Caco-2 (cell line): Measurements from ENCODE around the gene PLAC8. TPM values are rescaled to one million over a fixed set of nuclear protein-coding genes. Genes with fewer than 3 reads are reported as not detected.

ENCODE experiments used
- BruUV-seq: library from RNA; stranded (reverse); fragments of 400-500 nt; replicated peaks from 2 replicates; lab custom pipeline; 2021; lab: Mats Ljungman, UMichigan
- CTCF ChIA-PET: fragments of 300-600 bp; sonication (Branson Sonifier 250); formaldehyde crosslinking; loops from one replicate; lab custom pipeline; 2022; ENCODE audit warnings: antibody characterized with exemption; lab: Charles Lee
- POLR2A ChIA-PET: fragments of 300-600 bp; sonication (Branson Sonifier 250); formaldehyde crosslinking; loops from one replicate; lab custom pipeline; 2022; ENCODE audit warnings: antibody characterized with exemption; lab: Charles Lee
- DNase-seq, 2 experiments: peaks; one replicate each; pipeline versions ENCODE4 v3.0.0 to v3.0.0-alpha.2; 2020 to 2022
- H3K27me3 ChIP-seq: replicated peaks from 2 replicates; pipeline ENCODE4 v1.6.0; 2011; ENCODE audit warnings: low read length; ENCODE audit not compliant: control insufficient read depth, insufficient read depth
- H3K36me3 ChIP-seq: 2 replicates; pipeline ENCODE4 v1.5.1; 2011; ENCODE audit warnings: low read length; ENCODE audit not compliant: control insufficient read depth, insufficient read depth
- H3K4me1 ChIP-seq: fragments of 250-450 bp; sonication (Bioruptor Pico); 2 replicates; pipeline ENCODE4 v1.5.1; 2020; ENCODE audit warnings: mild to moderate bottlenecking
- H3K4me3 ChIP-seq: 2 replicates; pipeline ENCODE4 v1.5.1; 2011; ENCODE audit warnings: low read depth, mild to moderate bottlenecking, control low read depth, low read length
- H3K9me3 ChIP-seq: fragments of 250-450 bp; sonication (Bioruptor Pico); 2 replicates; pipeline ENCODE4 v1.5.1; 2020; ENCODE audit warnings: mild to moderate bottlenecking, moderate library complexity
- H3K27ac Mint-ChIP-seq: one replicate; pipeline ENCODE4 v1.8.0; 2022; ENCODE audit warnings: mixed read lengths; ENCODE audit not compliant: unreplicated experiment
- H3K27me3 Mint-ChIP-seq: one replicate; pipeline ENCODE4 v1.8.0; 2022; ENCODE audit warnings: mixed read lengths; ENCODE audit not compliant: insufficient read depth, unreplicated experiment
- H3K36me3 Mint-ChIP-seq: one replicate; pipeline ENCODE4 v1.8.0; 2022; ENCODE audit warnings: mild to moderate bottlenecking, mixed read lengths; ENCODE audit not compliant: insufficient read depth, unreplicated experiment
- H3K4me1 Mint-ChIP-seq: one replicate; pipeline ENCODE4 v1.8.0; 2022; ENCODE audit warnings: low read depth, mixed read lengths; ENCODE audit not compliant: unreplicated experiment
- H3K4me3 Mint-ChIP-seq: one replicate; pipeline ENCODE4 v1.8.0; 2022; ENCODE audit warnings: mild to moderate bottlenecking, moderate library complexity, mixed read lengths; ENCODE audit not compliant: unreplicated experiment
- H3K9me3 Mint-ChIP-seq: one replicate; pipeline ENCODE4 v1.8.0; 2022; ENCODE audit warnings: mixed read lengths; ENCODE audit not compliant: unreplicated experiment
- intact Hi-C: fragments of 100-400 bp; cut with micrococcal nuclease; formaldehyde crosslinking; loops from one replicate; pipeline ENCODE4 v1.10.0; 2022; ENCODE audit not compliant: unreplicated experiment
- total RNA-seq: library from RNA; stranded (reverse); gene quantifications from 2 replicates; pipeline ENCODE4 v1.2.3, GENCODE V29; 2022
- TF ChIP-seq, protein P1 (sequence below), 2 experiments: fragments of 200-600 bp in 1 of 2; IDR thresholded peaks; 1 replicate in 1 of 2; 2 replicates in 1 of 2; pipeline versions ENCODE4 v1.5.1 to v1.8.0; 2011 to 2022; ENCODE audit warnings: antibody characterized with exemption in 1 of 2, control low read depth in 1 of 2, inconsistent platforms in 1 of 2, low read depth in 1 of 2, low read length in 1 of 2, mild to moderate bottlenecking in 1 of 2, moderate library complexity in 1 of 2; ENCODE audit not compliant: insufficient read depth in 1 of 2, severe bottlenecking in 1 of 2, unreplicated experiment in 1 of 2

The PLAC8 gene
- total RNA-seq, 1 experiment from 2014 or later, result 13.6 TPM

- Histone ChIP-seq H3K27me3 (no peaks in the 10 kb centered on the region), H3K36me3 (no peaks in the 10 kb centered on the region), H3K4me1 (no peaks in the 10 kb centered on the region), H3K9me3 (no peaks in the 10 kb centered on the region), H3K4me3 (no peak overlapping the region)
- no peaks in the 10 kb centered on the region for H3K9me3 Mint-ChIP-seq
- H3K4me1 Mint-ChIP-seq, result no peaks in the 10 kb centered on the region
- intact Hi-C loops, result no loop called here
- ChIA-PET CTCF (interaction anchor here (0.5 kb wide), 1 partner anchor 198 kb away, joined by 4 read pairs; no protein-coding TSS in a partner anchor), POLR2A (no interaction called here)
- TF ChIP-seq, protein P1, sequence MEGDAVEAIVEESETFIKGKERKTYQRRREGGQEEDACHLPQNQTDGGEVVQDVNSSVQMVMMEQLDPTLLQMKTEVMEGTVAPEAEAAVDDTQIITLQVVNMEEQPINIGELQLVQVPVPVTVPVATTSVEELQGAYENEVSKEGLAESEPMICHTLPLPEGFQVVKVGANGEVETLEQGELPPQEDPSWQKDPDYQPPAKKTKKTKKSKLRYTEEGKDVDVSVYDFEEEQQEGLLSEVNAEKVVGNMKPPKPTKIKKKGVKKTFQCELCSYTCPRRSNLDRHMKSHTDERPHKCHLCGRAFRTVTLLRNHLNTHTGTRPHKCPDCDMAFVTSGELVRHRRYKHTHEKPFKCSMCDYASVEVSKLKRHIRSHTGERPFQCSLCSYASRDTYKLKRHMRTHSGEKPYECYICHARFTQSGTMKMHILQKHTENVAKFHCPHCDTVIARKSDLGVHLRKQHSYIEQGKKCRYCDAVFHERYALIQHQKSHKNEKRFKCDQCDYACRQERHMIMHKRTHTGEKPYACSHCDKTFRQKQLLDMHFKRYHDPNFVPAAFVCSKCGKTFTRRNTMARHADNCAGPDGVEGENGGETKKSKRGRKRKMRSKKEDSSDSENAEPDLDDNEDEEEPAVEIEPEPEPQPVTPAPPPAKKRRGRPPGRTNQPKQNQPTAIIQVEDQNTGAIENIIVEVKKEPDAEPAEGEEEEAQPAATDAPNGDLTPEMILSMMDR (IDR thresholded peaks at IDR 0.05; ENCODE audit: insufficient read depth in 1 of 2, low read depth in 1 of 2, low read length in 1 of 2, severe bottlenecking in 1 of 2, unreplicated experiment in 1 of 2), result no peak
- BruUV-seq, result no TSS peak
- no peak overlapping the region for H3K4me3 Mint-ChIP-seq
- no peak for DNase-seq
- no peak overlapping the region for H3K27ac Mint-ChIP-seq
- peaks cover 9% of the 10 kb centered on the region for H3K36me3 Mint-ChIP-seq
- no peaks in the 10 kb centered on the region for H3K27me3 Mint-ChIP-seq
These were observed 30.5 kb downstream of the PLAC8 start for GRCh38 chr4:83083925-83084475.

DNA sequence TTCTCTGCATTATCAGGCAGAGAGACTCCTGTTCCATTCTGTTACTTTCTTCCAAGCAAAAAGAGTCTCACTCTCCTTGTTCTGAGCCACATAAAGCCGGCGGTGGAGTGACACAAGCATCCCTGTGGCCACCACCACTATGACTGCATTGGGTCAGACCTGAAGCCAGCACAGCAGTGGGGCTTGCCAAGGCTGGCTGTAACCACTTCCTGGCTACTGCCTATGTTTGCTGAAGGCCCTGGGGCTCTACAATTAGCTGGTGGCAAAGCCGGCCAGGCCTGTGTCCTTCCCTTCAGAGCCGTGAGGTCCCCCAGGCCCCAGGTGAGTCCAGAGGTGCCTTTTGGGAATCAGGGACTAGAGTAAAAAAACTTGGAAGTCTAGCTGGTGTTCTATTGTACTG lies 31.8 kb downstream of the PLAC8 start:
- no peaks in the 10 kb centered on the region for H3K27me3 Mint-ChIP-seq
- peaks cover 14% of the 10 kb centered on the region for H3K36me3 Mint-ChIP-seq
- H3K4me3 Mint-ChIP-seq, result no peak overlapping the region
- H3K27ac Mint-ChIP-seq, result no peak overlapping the region
- POLR2A ChIA-PET, result no interaction called here
- Histone ChIP-seq H3K9me3 (no peaks in the 10 kb centered on the region), H3K4me3 (no peak overlapping the region), H3K27me3 (no peaks in the 10 kb centered on the region), H3K4me1 (no peaks in the 10 kb centered on the region), H3K36me3 (no peaks in the 10 kb centered on the region)
- H3K9me3 Mint-ChIP-seq, result no peaks in the 10 kb centered on the region
- no TSS peak for BruUV-seq
- CTCF ChIA-PET, result no interaction called here
- TF ChIP-seq, protein P1 (IDR thresholded peaks at IDR 0.05; ENCODE audit: insufficient read depth in 1 of 2, low read depth in 1 of 2, low read length in 1 of 2, severe bottlenecking in 1 of 2, unreplicated experiment in 1 of 2), result no peak
- no peak for DNase-seq
- no peaks in the 10 kb centered on the region for H3K4me1 Mint-ChIP-seq
- intact Hi-C loops, result no loop called here

DNA sequence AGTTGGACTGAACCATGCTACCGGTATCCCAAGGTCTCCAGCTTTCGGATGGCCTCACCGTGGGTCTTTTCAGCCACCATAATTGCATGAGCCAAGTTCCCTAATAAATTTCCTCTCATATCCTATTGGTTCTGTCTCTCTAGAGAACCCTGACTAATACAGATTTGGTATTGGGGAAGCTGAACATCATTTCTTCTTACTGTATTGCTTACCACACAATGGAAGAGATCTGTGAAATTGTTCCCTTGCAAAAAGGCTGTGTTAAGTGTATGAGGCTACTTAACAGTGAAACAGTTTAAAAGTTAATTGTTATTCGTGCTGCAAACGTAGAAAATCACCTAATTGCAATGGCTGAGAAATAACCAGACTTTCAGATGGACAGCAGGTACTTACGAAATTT lies 34.0 kb downstream of the PLAC8 start:
- no peaks in the 10 kb centered on the region for H3K4me1 ChIP-seq
- H3K27me3 ChIP-seq, result no peaks in the 10 kb centered on the region
- H3K27ac Mint-ChIP-seq, result no peak overlapping the region
- TF ChIP-seq, protein P1 (IDR thresholded peaks at IDR 0.05; ENCODE audit: insufficient read depth in 1 of 2, low read depth in 1 of 2, low read length in 1 of 2, severe bottlenecking in 1 of 2, unreplicated experiment in 1 of 2), result no peak
- ChIA-PET CTCF (no interaction called here), POLR2A (no interaction called here)
- BruUV-seq, result no TSS peak
- H3K9me3 ChIP-seq, result no peaks in the 10 kb centered on the region
- H3K9me3 Mint-ChIP-seq, result no peaks in the 10 kb centered on the region
- H3K4me3 Mint-ChIP-seq, result no peak overlapping the region
- H3K4me1 Mint-ChIP-seq, result no peaks in the 10 kb centered on the region
- H3K4me3 ChIP-seq, result no peak overlapping the region
- intact Hi-C loops, result no loop called here
- H3K27me3 Mint-ChIP-seq, result no peaks in the 10 kb centered on the region
- DNase-seq, result no peak
- no peaks in the 10 kb centered on the region; the same call in 1 of the 2 replicates for H3K36me3 ChIP-seq
- H3K36me3 Mint-ChIP-seq, result peaks cover 35% of the 10 kb centered on the region
